ENCODE measurements around the gene RTRAF. TPM values are rescaled to one million over a fixed set of nuclear protein-coding genes. Genes with fewer than 3 reads are reported as not detected.

The RTRAF gene
- total and polyA plus RNA-seq, 9 donors: 47.4 to 223 (median 157) TPM

- TF ChIP-seq POLR2A (IDR thresholded peaks at IDR 0.05) (no peak), CTCF (IDR thresholded peaks at IDR 0.05) (no peak), EP300 (IDR thresholded peaks at IDR 0.05) (no peak)
- Histone ChIP-seq H3K4me1 (ENCODE audit: insufficient read depth) (peaks cover 13% of the 10 kb centered on the region), H3K27me3 (no peaks in the 10 kb centered on the region), H3K9me3 (no peaks in the 10 kb centered on the region), H3K4me3 (no peak overlapping the region), H3K36me3 (no peaks in the 10 kb centered on the region), H3K27ac (no peak overlapping the region)
- DNase-seq: no peak
- 37 to 48% (median 41%) methylated on average over 7 of the region's 7 CpGs for WGBS, 3 donors
- intact Hi-C loops (cut with DNase I): no loop called here
Observed at GRCh38 chr14:52032204-52032801, 43.0 kb downstream of the RTRAF start.

GRCh38 chr14:52033101-52033642 lies 43.8 kb downstream of the RTRAF start:
- peaks cover 13% of the 10 kb centered on the region for H3K4me1 ChIP-seq (ENCODE audit: insufficient read depth)
- no peak overlapping the region for H3K27ac ChIP-seq
- no peaks in the 10 kb centered on the region for H3K9me3 ChIP-seq
- intact Hi-C loops (cut with DNase I): no loop called here
- H3K27me3 ChIP-seq: no peaks in the 10 kb centered on the region
- no peak for DNase-seq
- peaks cover 2% of the 10 kb centered on the region for H3K36me3 ChIP-seq
- 46 to 57% (median 49%) methylated on average over 10 of the region's 10 CpGs for WGBS, 3 donors
- H3K4me3 ChIP-seq: no peak overlapping the region
- TF ChIP-seq CTCF (IDR thresholded peaks at IDR 0.05): no peak
- no peak for TF ChIP-seq POLR2A (IDR thresholded peaks at IDR 0.05)
- no peak for TF ChIP-seq EP300 (IDR thresholded peaks at IDR 0.05)

- Histone ChIP-seq H3K36me3 (peaks cover 3% of the 10 kb centered on the region), H3K27ac (no peak overlapping the region), H3K4me3 (no peak overlapping the region), H3K27me3 (no peaks in the 10 kb centered on the region), H3K9me3 (no peaks in the 10 kb centered on the region), H3K4me1 (ENCODE audit: insufficient read depth) (peaks cover 5% of the 10 kb centered on the region)
- no peak for TF ChIP-seq CTCF (IDR thresholded peaks at IDR 0.05)
- no peak for TF ChIP-seq EP300 (IDR thresholded peaks at IDR 0.05)
- no peak for TF ChIP-seq POLR2A (IDR thresholded peaks at IDR 0.05)
- DNase-seq: no peak
- 77 to 88% (median 86%) methylated on average over 7 of the region's 7 CpGs for WGBS, 3 donors
- intact Hi-C loops (cut with DNase I): no loop called here
Observed at GRCh38 chr14:52039124-52039815, 49.9 kb downstream of the RTRAF start.

GRCh38 chr14:52040598-52040997 lies 51.3 kb downstream of the RTRAF start:
- Histone ChIP-seq H3K36me3 (peaks cover 3% of the 10 kb centered on the region), H3K4me3 (no peak overlapping the region), H3K4me1 (ENCODE audit: insufficient read depth) (peaks cover 10% of the 10 kb centered on the region), H3K27ac (no peak overlapping the region), H3K9me3 (no peaks in the 10 kb centered on the region), H3K27me3 (no peaks in the 10 kb centered on the region)
- WGBS, 3 donors: 82 to 91% (median 88%) methylated on average over 7 of the region's 7 CpGs
- no peak for DNase-seq
- TF ChIP-seq POLR2A (IDR thresholded peaks at IDR 0.05): no peak
- TF ChIP-seq EP300 (IDR thresholded peaks at IDR 0.05): no peak
- no peak for TF ChIP-seq CTCF (IDR thresholded peaks at IDR 0.05)
- intact Hi-C loops (cut with DNase I): no loop called here

Measured in ovary (tissue), 9 donors.